ENCODE data around the gene DOCK10.

DNA sequence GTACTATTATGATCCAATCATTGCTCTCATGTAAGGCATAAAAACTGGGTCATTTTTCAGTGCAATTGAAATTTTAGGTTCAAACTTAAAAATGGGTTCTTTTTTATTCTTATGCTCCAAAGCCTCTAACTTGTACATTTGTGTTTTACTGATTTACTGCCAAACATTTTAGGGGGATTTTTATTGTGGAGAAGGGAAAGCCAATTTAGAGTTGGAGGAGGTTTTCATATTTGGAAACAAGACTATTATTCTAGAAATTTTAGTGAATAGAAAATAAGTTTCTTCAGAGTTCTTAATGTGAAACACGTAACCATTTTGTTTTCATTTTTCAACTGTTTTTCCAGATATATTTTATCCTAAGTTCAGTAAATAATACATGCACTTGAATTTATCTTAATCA lies 138.6 kb downstream of the DOCK10 start:
- TF ChIP-seq CTCF (IDR thresholded peaks at IDR 0.05; ENCODE audit: low read depth, low read length) (no peak), POLR2A (IDR thresholded peaks at IDR 0.05; ENCODE audit: extremely low read depth, insufficient read length) (no peak), MYC (IDR thresholded peaks at IDR 0.05; ENCODE audit: low read depth, low read length) (no peak), MAX (IDR thresholded peaks at IDR 0.05; ENCODE audit: low read depth, low read length) (no peak)
